ENCODE measurements around the gene GTSE1.

- TF ChIP-seq CTCF (optimal IDR thresholded peaks at IDR 0.05 in 1 of 3, IDR thresholded peaks at IDR 0.05 in 1 of 3, conservative IDR thresholded peaks at IDR 0.05 in 1 of 3; ENCODE audit: extremely low read depth in 1 of 3, insufficient read depth in 2 of 3, low read length in 3 of 3) (no peak), EZH2 (IDR thresholded peaks at IDR 0.05; ENCODE audit: low read length) (no peak)
Measured at GRCh38 chr22:46288846-46289243, 7.8 kb upstream of the GTSE1 start.
